ENCODE data around the gene TNFSF4.

The TNFSF4 gene, protein sequence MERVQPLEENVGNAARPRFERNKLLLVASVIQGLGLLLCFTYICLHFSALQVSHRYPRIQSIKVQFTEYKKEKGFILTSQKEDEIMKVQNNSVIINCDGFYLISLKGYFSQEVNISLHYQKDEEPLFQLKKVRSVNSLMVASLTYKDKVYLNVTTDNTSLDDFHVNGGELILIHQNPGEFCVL

DNA sequence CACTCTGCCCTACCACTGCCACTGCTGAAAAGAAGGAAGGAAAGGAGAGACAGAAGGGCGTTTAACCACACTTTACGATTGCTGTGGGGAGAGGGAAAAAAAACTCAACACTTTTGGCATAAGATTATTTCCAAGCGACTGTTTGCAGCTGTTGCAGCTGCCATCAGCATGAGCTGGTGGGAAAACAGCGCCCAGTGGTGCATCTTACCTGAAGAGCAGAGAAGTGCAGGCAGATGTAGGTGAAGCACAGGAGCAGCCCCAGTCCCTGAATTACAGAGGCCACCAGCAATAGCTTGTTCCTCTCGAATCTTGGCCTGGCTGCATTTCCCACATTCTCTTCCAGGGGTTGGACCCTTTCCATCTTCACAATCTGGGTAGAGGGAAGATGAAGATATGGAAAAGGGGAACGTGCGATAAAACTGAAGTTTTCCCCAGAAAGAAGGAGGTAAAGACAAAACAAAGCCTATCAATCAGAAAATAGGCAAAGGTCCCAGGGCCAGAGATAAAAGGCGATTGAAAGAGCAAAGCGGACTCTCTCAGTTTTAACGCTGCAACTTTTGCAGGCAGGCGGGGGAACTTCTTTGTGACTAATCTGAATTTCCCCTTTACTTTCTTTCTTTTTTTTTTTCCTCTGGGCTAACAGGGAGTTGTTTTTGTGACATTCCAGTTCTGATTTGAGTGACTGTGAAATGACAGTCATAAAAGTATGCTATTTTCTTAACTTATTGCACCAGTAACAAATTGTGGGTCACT is at the start of gene TNFSF4:
TNFSF4 (minus strand) TSS at position 516 of the 753 bp plus-strand sequence; CDS start at position 361, 155 bp downstream.
- DNase-seq (ENCODE audit: low read depth in 2 of 2): peak; percentile 64 to 66
- peak within 1 kb of the TSS in 1 of 2 donors; percentile 58 for H3K4me3 ChIP-seq (replicated peaks in 1 of 2; ENCODE audit: low read depth in 2 of 2, low read length in 2 of 2)
- TF ChIP-seq, protein P1, sequence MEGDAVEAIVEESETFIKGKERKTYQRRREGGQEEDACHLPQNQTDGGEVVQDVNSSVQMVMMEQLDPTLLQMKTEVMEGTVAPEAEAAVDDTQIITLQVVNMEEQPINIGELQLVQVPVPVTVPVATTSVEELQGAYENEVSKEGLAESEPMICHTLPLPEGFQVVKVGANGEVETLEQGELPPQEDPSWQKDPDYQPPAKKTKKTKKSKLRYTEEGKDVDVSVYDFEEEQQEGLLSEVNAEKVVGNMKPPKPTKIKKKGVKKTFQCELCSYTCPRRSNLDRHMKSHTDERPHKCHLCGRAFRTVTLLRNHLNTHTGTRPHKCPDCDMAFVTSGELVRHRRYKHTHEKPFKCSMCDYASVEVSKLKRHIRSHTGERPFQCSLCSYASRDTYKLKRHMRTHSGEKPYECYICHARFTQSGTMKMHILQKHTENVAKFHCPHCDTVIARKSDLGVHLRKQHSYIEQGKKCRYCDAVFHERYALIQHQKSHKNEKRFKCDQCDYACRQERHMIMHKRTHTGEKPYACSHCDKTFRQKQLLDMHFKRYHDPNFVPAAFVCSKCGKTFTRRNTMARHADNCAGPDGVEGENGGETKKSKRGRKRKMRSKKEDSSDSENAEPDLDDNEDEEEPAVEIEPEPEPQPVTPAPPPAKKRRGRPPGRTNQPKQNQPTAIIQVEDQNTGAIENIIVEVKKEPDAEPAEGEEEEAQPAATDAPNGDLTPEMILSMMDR (IDR thresholded peaks at IDR 0.05; ENCODE audit: low read depth, low read length): no peak

DNA sequence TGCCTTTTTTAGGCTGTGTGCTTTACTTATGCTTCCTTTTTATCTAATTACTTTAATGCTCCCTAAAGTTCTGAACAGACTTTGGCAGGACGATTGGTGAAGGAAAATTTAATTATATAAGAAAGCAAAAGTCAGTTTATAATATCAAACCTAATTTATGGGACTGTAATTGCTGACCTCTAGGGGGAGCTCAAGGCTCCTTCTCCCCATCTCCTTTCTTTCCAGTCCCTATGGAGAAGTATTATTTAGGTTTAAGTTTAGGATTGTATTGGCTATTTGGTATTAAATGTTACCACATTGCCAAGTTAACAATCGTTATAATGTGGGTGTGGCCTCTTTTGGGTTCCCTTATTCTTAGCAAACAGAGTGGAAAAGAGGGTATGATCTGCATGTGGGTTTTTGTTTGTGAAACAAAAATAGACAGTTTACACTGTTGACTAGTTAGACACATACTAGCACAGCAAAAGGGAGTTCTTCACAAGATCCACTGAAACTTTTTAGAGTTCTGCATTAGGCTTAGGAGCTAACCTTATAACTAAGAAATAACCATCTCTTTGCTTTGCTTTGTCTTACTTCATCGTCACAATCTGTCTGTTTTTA is 48.2 kb upstream of the TNFSF4 start:
- no peak overlapping the region for H3K4me3 ChIP-seq (replicated peaks in 1 of 2; ENCODE audit: low read depth in 2 of 2, low read length in 2 of 2)
- peak; percentile 67 to 81 for DNase-seq (ENCODE audit: low read depth in 2 of 2)
- TF ChIP-seq, protein P1 (IDR thresholded peaks at IDR 0.05; ENCODE audit: low read depth, low read length): peak; percentile 75

DNA sequence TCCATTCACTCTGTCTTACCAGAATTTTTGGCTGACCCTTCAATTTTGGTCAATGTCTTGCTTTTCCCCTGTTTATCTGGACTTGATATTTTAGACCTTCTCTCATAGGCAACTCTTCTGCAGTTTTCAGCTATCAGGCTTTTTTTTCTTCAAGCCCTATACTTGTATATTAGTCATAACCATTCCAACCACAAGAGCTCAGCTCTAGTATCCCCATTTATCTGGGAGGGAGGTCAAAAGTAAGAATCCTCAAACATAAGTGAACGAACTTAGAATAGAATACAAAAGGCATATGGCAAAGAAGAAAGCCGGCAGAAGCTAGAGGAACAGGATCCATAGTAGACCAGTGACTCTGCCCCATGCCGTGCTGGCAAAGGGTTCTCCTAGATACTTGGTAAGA is 45.9 kb upstream of the TNFSF4 start:
- TF ChIP-seq, protein P1 (IDR thresholded peaks at IDR 0.05; ENCODE audit: low read depth, low read length): no peak
- H3K4me3 ChIP-seq (replicated peaks in 1 of 2; ENCODE audit: low read depth in 2 of 2, low read length in 2 of 2): no peak overlapping the region
- DNase-seq (ENCODE audit: low read depth in 2 of 2): peak; percentile 22 to 25

DNA sequence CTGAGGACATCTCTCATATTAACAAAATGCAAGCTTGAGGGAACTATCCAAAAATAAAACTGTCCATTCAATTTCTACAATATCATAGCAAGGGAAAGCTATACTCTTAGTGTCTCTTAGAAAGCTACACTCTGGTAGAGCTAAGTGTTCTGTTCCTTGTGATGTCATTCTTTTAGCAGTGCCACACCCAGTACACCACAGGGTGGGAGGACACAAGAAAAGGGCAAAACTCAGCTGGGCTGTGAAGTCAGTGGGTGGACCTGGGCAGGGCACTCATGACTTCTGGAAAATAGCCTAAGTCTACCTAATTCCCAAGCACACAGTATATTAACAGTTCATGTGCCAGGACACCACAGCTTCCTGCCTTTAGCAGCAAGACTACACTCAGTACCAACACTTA is 42.2 kb upstream of the TNFSF4 start:
- TF ChIP-seq, protein P1 (IDR thresholded peaks at IDR 0.05; ENCODE audit: low read depth, low read length): no peak
- no peak overlapping the region for H3K4me3 ChIP-seq (replicated peaks in 1 of 2; ENCODE audit: low read depth in 2 of 2, low read length in 2 of 2)
- DNase-seq (ENCODE audit: low read depth in 2 of 2): peak; percentile 30 to 54

DNA sequence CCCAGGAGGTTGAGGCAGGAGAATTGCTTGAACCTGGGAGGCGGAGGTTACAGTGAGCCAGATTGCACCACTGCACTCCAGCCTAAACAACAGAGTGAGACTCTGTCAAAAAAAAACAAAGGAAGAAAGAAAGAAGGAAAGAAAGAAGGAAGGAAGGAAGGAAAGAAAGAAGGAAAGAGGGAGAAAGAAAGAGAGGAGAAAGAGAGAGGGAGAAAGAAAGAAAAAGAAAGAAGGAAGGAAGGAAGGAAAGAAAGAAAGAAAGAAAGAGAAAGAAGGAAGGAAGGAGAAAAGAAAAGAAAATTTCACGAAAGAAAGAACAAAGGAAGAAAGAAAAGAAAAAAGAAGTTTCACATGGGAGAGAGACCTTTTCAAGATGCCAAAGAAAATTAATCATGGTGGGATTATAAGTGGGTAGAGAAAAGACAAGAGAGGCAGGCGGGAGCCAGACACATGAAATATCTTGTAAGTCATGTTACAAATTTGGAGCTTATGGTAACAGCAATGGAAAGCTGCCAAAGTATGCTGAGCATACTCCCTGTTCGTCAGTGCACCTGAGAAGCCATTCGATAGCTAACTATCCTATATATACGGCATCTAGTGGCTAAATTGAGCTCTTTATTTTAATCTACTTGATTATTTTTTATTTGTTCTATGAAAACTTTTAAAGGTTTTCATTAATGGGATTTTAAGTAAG is 41.3 kb upstream of the TNFSF4 start:
- no peak for DNase-seq (ENCODE audit: low read depth in 2 of 2)
- H3K4me3 ChIP-seq (replicated peaks in 1 of 2; ENCODE audit: low read depth in 2 of 2, low read length in 2 of 2): no peak overlapping the region
- TF ChIP-seq, protein P1 (IDR thresholded peaks at IDR 0.05; ENCODE audit: low read depth, low read length): no peak

DNA sequence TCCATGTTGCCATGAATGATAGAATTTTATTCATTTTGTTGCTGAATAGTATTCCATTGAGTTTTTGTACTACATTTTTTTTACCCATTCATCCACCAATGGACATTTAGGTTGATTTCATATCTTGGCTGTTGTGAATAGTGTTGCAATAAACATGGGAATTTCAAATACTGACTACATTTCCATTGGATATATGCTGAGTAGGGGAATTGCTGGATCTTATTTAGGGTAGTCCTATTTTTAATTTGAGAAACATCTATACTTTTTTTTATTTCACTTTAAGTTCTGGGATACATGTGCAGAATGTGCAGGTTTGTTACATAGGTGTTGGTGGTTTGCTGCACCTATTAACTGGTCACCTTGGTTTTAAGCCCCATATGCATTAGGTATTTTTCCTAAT is 38.8 kb upstream of the TNFSF4 start:
- TF ChIP-seq, protein P1 (IDR thresholded peaks at IDR 0.05; ENCODE audit: low read depth, low read length): no peak
- H3K4me3 ChIP-seq (replicated peaks in 1 of 2; ENCODE audit: low read depth in 2 of 2, low read length in 2 of 2): no peak overlapping the region
- no peak for DNase-seq (ENCODE audit: low read depth in 2 of 2)

All from cardiac fibroblast (primary cell).